IMR-90 (cell line): ENCODE results near the gene PDGFD. TPM values are rescaled to one million over a fixed set of nuclear protein-coding genes. Genes with fewer than 3 reads are reported as not detected.

ENCODE experiments used
- ATAC-seq: fragments of 200-7000 bp; cut with Tn5 transposase; 2 replicates; pipeline ENCODE4 v1.9.1; 2020; ENCODE audit warnings: low read depth, mild to moderate bottlenecking, moderate library complexity
- BruUV-seq: library from RNA; stranded (reverse); fragments of 400-500 nt; replicated peaks from 2 replicates; lab custom pipeline; 2021; lab: Mats Ljungman, UMichigan
- CTCF ChIA-PET: fragments of 300-600 bp; formaldehyde crosslinking; extraction: SDS; loops from one replicate; lab custom pipeline; 2021; ENCODE audit warnings: antibody characterized with exemption; lab: Yijun Ruan, JAX
- POLR2A ChIA-PET: fragments of 300-600 bp; sonication (Branson Sonifier 250); formaldehyde crosslinking; loops from one replicate; lab custom pipeline; 2022; ENCODE audit warnings: antibody characterized with exemption; ENCODE audit not compliant: unreplicated experiment; lab: Charles Lee
- DNase-seq: peaks from one replicate; pipeline ENCODE4 v3.0.0; 2013
- H2AFZ ChIP-seq: replicated peaks from 2 replicates; pipeline ENCODE3; 2013; ENCODE audit warnings: low read length, mild to moderate bottlenecking; ENCODE audit not compliant: poor library complexity
- H2AK5ac ChIP-seq: 2 replicates; pipeline ENCODE4 v1.6.1; 2013; ENCODE audit warnings: low read depth, low read length, inconsistent platforms
- H2AK9ac ChIP-seq: replicated peaks from 2 replicates; pipeline ENCODE3; 2013; ENCODE audit warnings: mild to moderate bottlenecking, low read depth, low read length, moderate library complexity; ENCODE audit not compliant: poor library complexity
- H2BK120ac ChIP-seq: 2 replicates; pipeline ENCODE4 v1.6.1; 2013; ENCODE audit warnings: low read depth, low read length, inconsistent platforms
- H2BK15ac ChIP-seq: 3 replicates; pipeline ENCODE4 v1.6.1; 2013; ENCODE audit warnings: low read depth, low read length, inconsistent platforms
- H2BK20ac ChIP-seq: 2 replicates; pipeline ENCODE4 v1.6.1; 2013; ENCODE audit warnings: low read depth, mild to moderate bottlenecking, inconsistent platforms, low read length, moderate library complexity
- H2BK5ac ChIP-seq: 2 replicates; pipeline ENCODE4 v1.6.1; 2013; ENCODE audit warnings: mild to moderate bottlenecking, low read depth, low read length, inconsistent platforms; ENCODE audit not compliant: poor library complexity, severe bottlenecking
- H3K14ac ChIP-seq: replicated peaks from 2 replicates; pipeline ENCODE4 v1.6.1; 2013; ENCODE audit warnings: low read depth, low read length, inconsistent platforms
- H3K18ac ChIP-seq: 2 replicates; pipeline ENCODE4 v1.6.1; 2013; ENCODE audit warnings: low read depth, low read length, control low read depth
- H3K23ac ChIP-seq: 2 replicates; pipeline ENCODE4 v1.6.1; 2013; ENCODE audit warnings: low read depth, low read length, inconsistent platforms
- H3K27ac ChIP-seq: 2 replicates; pipeline ENCODE4 v1.5.1; 2013; ENCODE audit warnings: mild to moderate bottlenecking, control low read depth, low read length; ENCODE audit not compliant: insufficient read depth
- H3K27me3 ChIP-seq: 2 replicates; pipeline ENCODE4 v1.6.1; 2013; ENCODE audit warnings: low read length; ENCODE audit not compliant: control insufficient read depth, insufficient read depth
- H3K36me3 ChIP-seq: 2 replicates; pipeline ENCODE4 v1.6.1; 2013; ENCODE audit warnings: low read length, mixed read lengths; ENCODE audit not compliant: control insufficient read depth, insufficient read depth
- H3K4ac ChIP-seq: 2 replicates; pipeline ENCODE4 v1.6.1; 2013; ENCODE audit warnings: low read depth, low read length, inconsistent platforms
- H3K4me1 ChIP-seq: 2 replicates; pipeline ENCODE4 v1.6.1; 2013; ENCODE audit warnings: low read length, mixed read lengths; ENCODE audit not compliant: control insufficient read depth, insufficient read depth
- H3K4me2 ChIP-seq: 2 replicates; pipeline ENCODE4 v1.6.1; 2013; ENCODE audit warnings: low read depth, mild to moderate bottlenecking, control low read depth, low read length, moderate library complexity
- H3K4me3 ChIP-seq: 2 replicates; pipeline ENCODE4 v1.5.1; 2013; ENCODE audit warnings: low read depth, mild to moderate bottlenecking, control low read depth, low read length, moderate library complexity; ENCODE audit not compliant: insufficient read depth
- H3K56ac ChIP-seq: 2 replicates; pipeline ENCODE4 v1.6.1; 2013; ENCODE audit warnings: low read length, inconsistent platforms; ENCODE audit not compliant: insufficient read depth; ENCODE audit errors: extremely low read depth
- H3K79me1 ChIP-seq, 2 experiments: 2 replicates each; pipeline ENCODE4 v1.6.1; 2013; ENCODE audit warnings: low read length in 2 of 2, inconsistent platforms in 1 of 2, low read depth in 1 of 2
- H3K9ac ChIP-seq: 2 replicates; pipeline ENCODE4 v1.6.1; 2013; ENCODE audit warnings: low read depth, low read length, control low read depth
- H3K9me1 ChIP-seq: 2 replicates; pipeline ENCODE4 v1.6.1; 2013; ENCODE audit warnings: low read length, inconsistent platforms; ENCODE audit not compliant: insufficient read depth
- H3K9me3 ChIP-seq: 2 replicates; pipeline ENCODE4 v1.6.1; 2013; ENCODE audit warnings: low read length; ENCODE audit not compliant: control insufficient read depth, insufficient read depth
- H4K20me1 ChIP-seq: 2 replicates; pipeline ENCODE4 v1.6.1; 2013; ENCODE audit warnings: low read length, inconsistent platforms; ENCODE audit not compliant: insufficient read depth
- H4K5ac ChIP-seq: 2 replicates; pipeline ENCODE4 v1.6.1; 2013; ENCODE audit warnings: mild to moderate bottlenecking, low read depth, low read length, control low read depth
- H4K8ac ChIP-seq, 2 experiments: 2 replicates each; pipeline ENCODE4 v1.6.1; 2013; ENCODE audit warnings: low read depth in 2 of 2, low read length in 2 of 2, control low read depth in 1 of 2, inconsistent platforms in 1 of 2
- H4K91ac ChIP-seq: 2 replicates; pipeline ENCODE4 v1.6.1; 2013; ENCODE audit warnings: low read depth, low read length, inconsistent platforms; ENCODE audit not compliant: insufficient read depth
- CEBPB ChIP-seq: IDR thresholded peaks from 2 replicates; pipeline ENCODE4 v1.6.1; 2012; ENCODE audit warnings: low read depth, low read length, improper control_type of control experiment
- CHD1 ChIP-seq: IDR thresholded peaks from 2 replicates; pipeline ENCODE4 v1.6.1; 2012; ENCODE audit warnings: low read depth, low read length, improper control_type of control experiment
- MXI1 ChIP-seq: IDR thresholded peaks from 2 replicates; pipeline ENCODE4 v1.6.1; 2012; ENCODE audit warnings: low read depth, mild to moderate bottlenecking, low read length, moderate library complexity, borderline replicate concordance
- NFE2L2 ChIP-seq: fragments of 150-350 bp; IDR thresholded peaks from 2 replicates; pipeline ENCODE4 v1.6.1; 2016; ENCODE audit warnings: low read depth, mild to moderate bottlenecking, low read length
- POLR2A ChIP-seq: IDR thresholded peaks from 2 replicates; pipeline ENCODE4 v1.6.1; 2012; ENCODE audit warnings: mild to moderate bottlenecking, low read depth, low read length
- RAD21 ChIP-seq: IDR thresholded peaks from 2 replicates; pipeline ENCODE4 v1.6.1; 2012; ENCODE audit warnings: low read length, improper control_type of control experiment
- RFX5 ChIP-seq: IDR thresholded peaks from 2 replicates; pipeline ENCODE4 v1.8.0; 2012; ENCODE audit warnings: low read depth, mild to moderate bottlenecking, low read length, moderate library complexity
- dilution Hi-C: fragments of 300-500 bp; cut with HindIII; formaldehyde crosslinking; loops from one replicate; pipeline ENCODE4 v1.14.3; 2018; ENCODE audit warnings: low sequenced_read_pairs; ENCODE audit not compliant: unreplicated experiment
- in situ Hi-C: fragments of 300-500 bp; cut with MboI; formaldehyde crosslinking; loops from 3 replicates; pipeline ENCODE4 v1.14.3; 2019; ENCODE audit warnings: low sequenced_read_pairs, inconsistent platforms, mixed read lengths
- intact Hi-C: fragments of 100-400 bp; cut with micrococcal nuclease; formaldehyde crosslinking; loops from 2 replicates; pipeline ENCODE4 v1.10.0; 2022
- polyA plus RNA-seq, 3 experiments: library from polyadenylated mRNA; depleted of rRNA; stranded (reverse); fragments of >200 nt; gene quantifications; 2 replicates each; pipeline ENCODE4 v1.2.3, GENCODE V29; 2012; ENCODE audit warnings: low replicate concordance in 1 of 3
- total RNA-seq: library from RNA; depleted of rRNA; stranded (reverse); fragments of >200 nt; gene quantifications from 2 replicates; pipeline ENCODE4 v1.2.3, GENCODE V29; 2012
- TF ChIP-seq, protein P1 (sequence below): conservative IDR thresholded peaks from 2 replicates; pipeline ENCODE4 v1.5.1; 2012; ENCODE audit warnings: mild to moderate bottlenecking, low read depth, low read length, improper control_type of control experiment

Gene PDGFD
- total and polyA plus RNA-seq, 2 of the 4 experiments (the other 2 are of a cell fraction), result 2.1 to 3.0 TPM

DNA sequence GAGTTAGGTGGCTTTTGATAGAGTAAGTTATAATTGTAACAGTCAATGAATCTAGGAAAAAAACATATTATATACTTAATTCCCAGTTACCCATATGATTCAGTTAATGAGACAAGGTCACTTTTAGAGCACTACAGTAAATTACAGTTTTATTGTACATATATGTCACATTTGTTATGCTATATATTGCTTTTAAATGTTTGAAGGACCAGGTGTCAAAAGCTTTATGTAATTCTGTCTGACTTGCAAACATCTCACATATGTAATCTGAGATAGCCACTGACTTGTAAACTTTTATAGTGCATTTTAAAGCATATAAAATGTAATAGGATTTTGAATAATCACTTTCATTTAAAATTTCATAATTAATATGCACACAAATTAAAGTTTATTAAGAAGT is 36.7 kb upstream of the PDGFD start:
- in situ Hi-C loops, result no loop called here
- DNase-seq (no peak), ATAC-seq (no peak)
- Histone ChIP-seq H2BK15ac (no peak overlapping the region), H3K4me1 (no peaks in the 10 kb centered on the region), H3K9ac (no peak overlapping the region), H2AK5ac (no peak overlapping the region), H3K9me1 (no peaks in the 10 kb centered on the region), H3K27me3 (no peaks in the 10 kb centered on the region; the same call in 1 of the 2 replicates), H3K23ac (no peak overlapping the region), H2AK9ac (no peak overlapping the region), H3K14ac (no peak overlapping the region), H3K27ac (no peak overlapping the region), H4K5ac (no peak overlapping the region), H2BK20ac (no peak overlapping the region), H3K36me3 (no peaks in the 10 kb centered on the region), H2BK120ac (no peak overlapping the region), H3K9me3 (no peaks in the 10 kb centered on the region), H3K18ac (no peak overlapping the region), H4K20me1 (no peaks in the 10 kb centered on the region), H3K4ac (no peak overlapping the region), H4K91ac (no peak overlapping the region), H3K56ac (no peak overlapping the region), H2AFZ (no peak overlapping the region), H3K79me1 (no peaks in the 10 kb centered on the region), H2BK5ac (no peak overlapping the region), H3K4me2 (no peak overlapping the region), H4K8ac (no peak overlapping the region), H3K4me3 (no peak overlapping the region)
- intact Hi-C loops, result no loop called here
- TF ChIP-seq RAD21, result no peak
- TF ChIP-seq MXI1, result no peak
- TF ChIP-seq RFX5, result no peak
- TF ChIP-seq NFE2L2, result no peak
- TF ChIP-seq, protein P1, sequence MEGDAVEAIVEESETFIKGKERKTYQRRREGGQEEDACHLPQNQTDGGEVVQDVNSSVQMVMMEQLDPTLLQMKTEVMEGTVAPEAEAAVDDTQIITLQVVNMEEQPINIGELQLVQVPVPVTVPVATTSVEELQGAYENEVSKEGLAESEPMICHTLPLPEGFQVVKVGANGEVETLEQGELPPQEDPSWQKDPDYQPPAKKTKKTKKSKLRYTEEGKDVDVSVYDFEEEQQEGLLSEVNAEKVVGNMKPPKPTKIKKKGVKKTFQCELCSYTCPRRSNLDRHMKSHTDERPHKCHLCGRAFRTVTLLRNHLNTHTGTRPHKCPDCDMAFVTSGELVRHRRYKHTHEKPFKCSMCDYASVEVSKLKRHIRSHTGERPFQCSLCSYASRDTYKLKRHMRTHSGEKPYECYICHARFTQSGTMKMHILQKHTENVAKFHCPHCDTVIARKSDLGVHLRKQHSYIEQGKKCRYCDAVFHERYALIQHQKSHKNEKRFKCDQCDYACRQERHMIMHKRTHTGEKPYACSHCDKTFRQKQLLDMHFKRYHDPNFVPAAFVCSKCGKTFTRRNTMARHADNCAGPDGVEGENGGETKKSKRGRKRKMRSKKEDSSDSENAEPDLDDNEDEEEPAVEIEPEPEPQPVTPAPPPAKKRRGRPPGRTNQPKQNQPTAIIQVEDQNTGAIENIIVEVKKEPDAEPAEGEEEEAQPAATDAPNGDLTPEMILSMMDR, result no peak
- TF ChIP-seq POLR2A, result no peak
- no peak for TF ChIP-seq CHD1
- TF ChIP-seq CEBPB, result no peak
- no TSS peak for BruUV-seq
- dilution Hi-C loops, result no loop called here
- ChIA-PET CTCF (interaction anchor here (0.5 kb wide), 1 partner anchor 72 kb away, joined by 4 read pairs; no protein-coding TSS in a partner anchor), POLR2A (no interaction called here)
